Vagina (tissue), 2 donors: ENCODE results near the gene PPOX.

Experiments
- CTCF ChIP-seq, 3 experiments: fragments of 450-650 bp in 2 of 3; fragments of 200-600 bp in 1 of 3; sonication (generic) in 1 of 3; IDR thresholded peaks; one replicate each; pipeline ENCODE4 v1.5.1; 2017 to 2019; ENCODE audit warnings: antibody characterized with exemption in 3 of 3, mild to moderate bottlenecking in 2 of 3, moderate library complexity in 2 of 3
- POLR2A ChIP-seq, 2 donors: fragments of 450-650 bp; IDR thresholded peaks; one replicate each; pipeline ENCODE4 v1.6.1; 2017; ENCODE audit warnings: antibody characterized with exemption in 2 of 2, mild to moderate bottlenecking in 2 of 2, moderate library complexity in 2 of 2

GRCh38 chr1:161173711-161174110 is 7.5 kb downstream of the PPOX start:
- no peak for TF ChIP-seq CTCF (IDR thresholded peaks at IDR 0.05)
- TF ChIP-seq POLR2A (IDR thresholded peaks at IDR 0.05), result no peak
